B cell (primary cell): Measurements from ENCODE around the gene BOC.

Experiments
- EZH2 ChIP-seq: IDR thresholded peaks from 2 replicates; pipeline ENCODE4 v1.6.1; 2012; ENCODE audit warnings: borderline replicate concordance, low read depth, mild to moderate bottlenecking, moderate library complexity, low read length; ENCODE audit not compliant: insufficient read depth, poor library complexity, severe bottlenecking
- TF ChIP-seq, protein P1 (sequence below): fragments of 200-600 bp; IDR thresholded peaks from one replicate; pipeline ENCODE4 v1.8.0; 2022; ENCODE audit warnings: antibody characterized with exemption, mild to moderate bottlenecking

DNA sequence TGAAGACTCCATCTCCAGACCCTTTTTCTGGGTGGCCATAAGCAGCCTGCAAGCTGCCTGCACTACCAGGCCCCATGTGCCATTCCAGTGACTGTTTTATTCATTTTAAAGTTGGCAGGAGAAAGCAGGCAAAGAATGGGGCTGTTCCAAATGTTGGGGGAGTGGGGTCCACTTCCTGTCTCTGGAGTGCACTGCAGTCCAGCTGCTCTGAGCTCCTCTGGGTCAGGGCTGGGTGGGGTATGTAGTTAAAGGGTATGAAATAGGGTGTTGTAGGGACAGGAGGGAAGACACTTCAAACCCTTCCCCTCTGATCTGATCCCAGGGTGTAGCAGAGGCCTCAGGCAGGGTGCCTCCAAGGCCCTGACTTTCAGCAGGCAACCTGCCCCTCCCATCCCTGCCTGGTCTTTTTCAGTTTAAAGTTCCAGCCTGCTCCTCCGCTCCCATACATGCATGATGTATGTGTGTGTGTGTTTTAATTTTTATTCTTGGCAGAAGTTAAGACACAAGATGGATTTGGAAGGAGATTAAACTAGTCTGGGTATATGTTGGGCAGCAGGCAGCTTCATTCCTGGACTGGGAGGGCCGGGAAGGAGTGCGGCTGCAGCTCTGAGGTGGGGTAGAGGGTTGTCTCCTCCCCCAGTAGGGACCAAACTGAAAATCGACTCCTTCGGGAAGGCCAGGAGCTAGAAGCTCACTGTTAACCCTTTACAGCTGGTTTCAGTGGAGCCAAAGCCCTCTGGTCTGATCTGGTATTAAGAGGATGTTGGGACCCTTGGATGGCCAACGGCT is 17.3 kb downstream of the BOC start:
- TF ChIP-seq, protein P1, sequence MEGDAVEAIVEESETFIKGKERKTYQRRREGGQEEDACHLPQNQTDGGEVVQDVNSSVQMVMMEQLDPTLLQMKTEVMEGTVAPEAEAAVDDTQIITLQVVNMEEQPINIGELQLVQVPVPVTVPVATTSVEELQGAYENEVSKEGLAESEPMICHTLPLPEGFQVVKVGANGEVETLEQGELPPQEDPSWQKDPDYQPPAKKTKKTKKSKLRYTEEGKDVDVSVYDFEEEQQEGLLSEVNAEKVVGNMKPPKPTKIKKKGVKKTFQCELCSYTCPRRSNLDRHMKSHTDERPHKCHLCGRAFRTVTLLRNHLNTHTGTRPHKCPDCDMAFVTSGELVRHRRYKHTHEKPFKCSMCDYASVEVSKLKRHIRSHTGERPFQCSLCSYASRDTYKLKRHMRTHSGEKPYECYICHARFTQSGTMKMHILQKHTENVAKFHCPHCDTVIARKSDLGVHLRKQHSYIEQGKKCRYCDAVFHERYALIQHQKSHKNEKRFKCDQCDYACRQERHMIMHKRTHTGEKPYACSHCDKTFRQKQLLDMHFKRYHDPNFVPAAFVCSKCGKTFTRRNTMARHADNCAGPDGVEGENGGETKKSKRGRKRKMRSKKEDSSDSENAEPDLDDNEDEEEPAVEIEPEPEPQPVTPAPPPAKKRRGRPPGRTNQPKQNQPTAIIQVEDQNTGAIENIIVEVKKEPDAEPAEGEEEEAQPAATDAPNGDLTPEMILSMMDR: no peak
- no peak for TF ChIP-seq EZH2
